Central memory CD8-positive, alpha-beta T cell (primary cell): ENCODE data around the gene COQ8A.
A peak's percentile ranks its signal among the peaks of the same experiment; 100 is the strongest.

Experiments used
- ATAC-seq: fragments of 150-1000 bp; cut with Tn5 transposase; replicated peaks from 2 replicates; pipeline ENCODE4 v1.10.0; 2022; ENCODE audit warnings: mild to moderate bottlenecking, moderate FRiP score, moderate number of reproducible peaks; ENCODE audit not compliant: poor library complexity, severe bottlenecking; ENCODE audit errors: extremely low read depth
- DNase-seq, 2 donors: peaks; one replicate each; pipeline ENCODE4 v3.0.0; 2021; ENCODE audit warnings: low spot score in 2 of 2
- H3K27ac Mint-ChIP-seq: one replicate; pipeline ENCODE4 v1.8.0; 2022; ENCODE audit warnings: low read depth, mild to moderate bottlenecking, moderate library complexity, mixed read lengths
- H3K27me3 Mint-ChIP-seq: one replicate; pipeline ENCODE4 v1.8.0; 2022; ENCODE audit warnings: mixed read lengths
- H3K36me3 Mint-ChIP-seq: one replicate; pipeline ENCODE4 v1.8.0; 2022; ENCODE audit warnings: mild to moderate bottlenecking, moderate library complexity, mixed read lengths; ENCODE audit not compliant: insufficient read depth
- H3K4me1 Mint-ChIP-seq: one replicate; pipeline ENCODE4 v1.8.0; 2022; ENCODE audit warnings: mixed read lengths
- H3K4me3 Mint-ChIP-seq: one replicate; pipeline ENCODE4 v1.8.0; 2022; ENCODE audit warnings: mild to moderate bottlenecking, moderate library complexity, mixed read lengths
- H3K9me3 Mint-ChIP-seq: one replicate; pipeline ENCODE4 v1.8.0; 2022; ENCODE audit warnings: mixed read lengths

COQ8A gene

GRCh38 chr1:226940029-226940805, at the start of gene COQ8A:
COQ8A (plus strand) TSS chr1:226940294; CDS start chr1:226961386, 21,092 bp downstream.
- peak; percentile 96 to 99 for DNase-seq
- Mint-ChIP-seq H3K36me3 (peaks cover 21% of the 10 kb centered on the region), H3K27me3 (no peaks in the 10 kb centered on the region), H3K27ac (peak within 1 kb of the TSS; percentile 96), H3K9me3 (peaks cover 5% of the 10 kb centered on the region), H3K4me1 (peaks cover 60% of the 10 kb centered on the region), H3K4me3 (peak within 1 kb of the TSS; percentile 81)
- peak; percentile 94 for ATAC-seq

DNA sequence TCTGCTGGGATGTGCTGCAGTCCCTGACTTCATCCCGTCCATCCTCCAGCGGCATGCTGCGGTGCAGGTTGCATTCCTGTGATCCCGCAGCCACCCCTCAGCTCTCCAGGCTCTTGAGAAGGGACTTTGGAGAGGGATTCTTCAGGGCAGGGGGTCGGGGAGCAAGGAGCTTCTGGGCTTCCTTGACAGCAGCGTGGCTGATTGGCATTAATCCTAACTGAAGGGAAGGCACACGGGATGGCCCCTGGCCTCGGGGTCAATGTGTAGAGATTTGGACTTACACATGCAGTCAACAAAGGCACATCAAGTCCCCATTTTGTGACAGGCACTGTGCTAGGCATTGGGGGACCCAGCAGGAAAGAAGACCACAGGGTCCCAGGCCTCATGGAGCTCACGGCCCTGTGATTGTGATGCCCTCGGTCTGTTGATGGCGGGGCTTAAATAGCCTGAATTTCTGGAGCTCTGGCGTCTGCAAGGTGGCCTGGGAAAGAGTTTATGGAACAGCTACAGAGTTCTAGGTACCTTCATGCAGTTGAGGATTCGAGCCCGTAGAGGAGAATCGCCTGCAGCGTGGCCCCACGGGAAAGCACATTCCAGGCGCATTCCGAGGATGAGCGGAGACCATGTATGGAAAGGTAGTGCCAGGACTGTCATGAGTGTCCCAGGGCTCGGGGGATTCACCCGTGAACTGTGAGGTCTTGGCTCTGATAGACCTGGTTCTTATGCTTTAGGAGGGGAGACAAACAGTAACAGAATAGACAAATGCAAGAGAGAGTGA, 49.6 kb upstream of the COQ8A start:
- H3K4me1 Mint-ChIP-seq = no peaks in the 10 kb centered on the region
- peaks cover 3% of the 10 kb centered on the region for H3K36me3 Mint-ChIP-seq
- H3K27ac Mint-ChIP-seq = no peak overlapping the region
- H3K27me3 Mint-ChIP-seq = no peaks in the 10 kb centered on the region
- H3K9me3 Mint-ChIP-seq = no peaks in the 10 kb centered on the region
- no peak for ATAC-seq
- no peak overlapping the region for H3K4me3 Mint-ChIP-seq
- DNase-seq = no peak

- H3K9me3 Mint-ChIP-seq = no peaks in the 10 kb centered on the region
- no peaks in the 10 kb centered on the region for H3K4me1 Mint-ChIP-seq
- no peak overlapping the region for H3K27ac Mint-ChIP-seq
- H3K27me3 Mint-ChIP-seq = no peaks in the 10 kb centered on the region
- ATAC-seq (no peak), DNase-seq (no peak)
- H3K4me3 Mint-ChIP-seq = no peak overlapping the region
- peaks cover 2% of the 10 kb centered on the region for H3K36me3 Mint-ChIP-seq
Measured at GRCh38 chr1:226891346-226891745, 48.7 kb upstream of the COQ8A start.

DNA sequence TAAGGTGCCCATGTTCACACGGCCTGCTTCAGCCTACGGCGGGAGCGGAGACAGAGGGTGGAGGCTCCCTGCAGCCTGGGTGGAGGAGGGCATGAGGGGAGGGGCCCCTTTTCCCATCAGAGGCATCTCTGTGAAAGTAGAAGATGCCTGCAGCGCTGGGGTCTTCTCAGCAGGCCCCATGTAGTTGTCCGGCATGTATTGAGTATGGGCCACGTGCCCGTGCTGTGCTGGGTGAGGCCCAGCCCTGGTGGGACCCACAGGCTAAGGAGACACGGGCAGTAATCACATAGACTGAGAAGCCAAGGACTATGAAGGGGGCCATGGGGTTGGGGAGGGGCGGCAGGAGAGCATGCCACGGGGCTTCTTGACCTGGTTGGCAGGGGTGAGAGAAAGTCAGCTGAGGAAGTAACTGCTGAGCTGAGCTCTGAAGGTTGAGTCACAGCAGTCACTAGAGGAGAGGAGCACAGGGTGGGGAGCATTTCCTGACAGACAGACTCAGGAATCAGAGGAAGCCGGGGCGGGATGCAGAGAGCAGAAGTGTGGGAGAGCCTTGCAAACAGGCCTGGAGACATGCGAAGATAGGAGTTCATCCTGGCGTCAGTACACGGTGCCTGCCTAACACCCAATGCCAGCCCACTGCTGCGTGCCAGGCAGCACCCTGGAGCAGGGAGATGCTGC, 48.1 kb upstream of the COQ8A start:
- ATAC-seq = no peak
- Mint-ChIP-seq H3K27ac (no peak overlapping the region), H3K36me3 (peaks cover 3% of the 10 kb centered on the region), H3K4me3 (no peak overlapping the region), H3K4me1 (no peaks in the 10 kb centered on the region), H3K9me3 (no peaks in the 10 kb centered on the region), H3K27me3 (no peaks in the 10 kb centered on the region)
- no peak for DNase-seq

GRCh38 chr1:226892524-226892875, 47.6 kb upstream of the COQ8A start:
- H3K4me1 Mint-ChIP-seq = no peaks in the 10 kb centered on the region
- H3K36me3 Mint-ChIP-seq = peaks cover 3% of the 10 kb centered on the region
- ATAC-seq (no peak), DNase-seq (no peak)
- H3K27ac Mint-ChIP-seq = no peak overlapping the region
- no peaks in the 10 kb centered on the region for H3K9me3 Mint-ChIP-seq
- no peaks in the 10 kb centered on the region for H3K27me3 Mint-ChIP-seq
- no peak overlapping the region for H3K4me3 Mint-ChIP-seq

DNA sequence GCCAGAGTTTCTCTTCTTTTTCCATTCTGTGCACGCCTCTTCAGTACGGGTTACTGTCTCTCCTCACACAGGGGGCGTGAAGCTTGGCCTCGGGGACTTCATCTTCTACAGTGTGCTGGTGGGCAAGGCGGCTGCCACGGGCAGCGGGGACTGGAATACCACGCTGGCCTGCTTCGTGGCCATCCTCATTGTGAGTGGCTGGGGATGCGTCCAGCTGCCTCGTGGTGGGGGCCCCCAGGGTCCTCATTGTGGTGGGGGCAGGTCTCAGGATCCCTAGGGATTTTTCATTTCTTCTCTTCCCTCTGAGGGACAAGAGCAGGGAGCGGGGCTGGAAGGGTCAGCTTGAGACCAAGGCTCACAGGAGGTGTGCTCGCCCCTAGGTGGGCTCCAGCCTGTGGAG, 46.2 kb upstream of the COQ8A start:
- no peaks in the 10 kb centered on the region for H3K9me3 Mint-ChIP-seq
- H3K36me3 Mint-ChIP-seq = peaks cover 3% of the 10 kb centered on the region
- no peaks in the 10 kb centered on the region for H3K4me1 Mint-ChIP-seq
- ATAC-seq (no peak), DNase-seq (no peak)
- no peak overlapping the region for H3K4me3 Mint-ChIP-seq
- H3K27ac Mint-ChIP-seq = no peak overlapping the region
- no peaks in the 10 kb centered on the region for H3K27me3 Mint-ChIP-seq

DNA sequence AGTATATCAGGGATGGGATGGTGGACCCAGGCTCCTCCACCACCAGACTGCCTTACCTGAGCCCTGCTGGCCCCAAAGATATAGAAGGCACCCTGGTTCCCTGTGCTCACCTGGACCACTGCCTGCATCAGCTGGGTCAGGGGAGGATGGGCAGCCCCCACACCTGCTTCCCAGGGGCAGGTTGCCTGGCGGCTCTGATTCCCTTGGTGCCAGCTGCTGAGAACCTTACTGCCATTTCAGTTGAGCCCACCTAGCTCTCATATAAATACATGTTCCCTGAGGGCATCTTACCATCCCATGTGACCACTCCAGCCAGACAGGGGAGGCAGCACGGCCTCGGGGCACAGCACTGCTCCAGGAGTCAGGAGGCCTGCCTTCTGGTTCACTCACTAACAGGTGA, 45.3 kb upstream of the COQ8A start:
- Mint-ChIP-seq H3K9me3 (no peaks in the 10 kb centered on the region), H3K36me3 (peaks cover 3% of the 10 kb centered on the region), H3K27ac (no peak overlapping the region), H3K4me1 (no peaks in the 10 kb centered on the region), H3K27me3 (no peaks in the 10 kb centered on the region), H3K4me3 (no peak overlapping the region)
- ATAC-seq (no peak), DNase-seq (no peak)

DNA sequence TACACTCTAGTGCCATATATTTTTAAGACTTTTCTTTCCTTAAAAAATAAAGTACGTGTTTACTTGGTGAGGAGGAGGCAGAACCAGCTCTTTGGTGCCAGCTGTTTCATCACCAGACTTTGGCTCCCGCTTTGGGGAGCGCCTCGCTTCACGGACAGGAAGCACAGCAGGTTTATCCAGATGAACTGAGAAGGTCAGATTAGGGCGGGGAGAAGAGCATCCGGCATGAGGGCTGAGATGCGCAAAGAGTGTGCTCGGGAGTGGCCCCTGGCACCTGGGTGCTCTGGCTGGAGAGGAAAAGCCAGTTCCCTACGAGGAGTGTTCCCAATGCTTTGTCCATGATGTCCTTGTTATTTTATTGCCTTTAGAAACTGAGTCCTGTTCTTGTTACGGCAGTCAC, 44.5 kb upstream of the COQ8A start:
- no peak overlapping the region for H3K4me3 Mint-ChIP-seq
- DNase-seq (no peak), ATAC-seq (no peak)
- no peak overlapping the region for H3K27ac Mint-ChIP-seq
- no peaks in the 10 kb centered on the region for H3K27me3 Mint-ChIP-seq
- peaks cover 3% of the 10 kb centered on the region for H3K36me3 Mint-ChIP-seq
- no peaks in the 10 kb centered on the region for H3K4me1 Mint-ChIP-seq
- no peaks in the 10 kb centered on the region for H3K9me3 Mint-ChIP-seq

DNA sequence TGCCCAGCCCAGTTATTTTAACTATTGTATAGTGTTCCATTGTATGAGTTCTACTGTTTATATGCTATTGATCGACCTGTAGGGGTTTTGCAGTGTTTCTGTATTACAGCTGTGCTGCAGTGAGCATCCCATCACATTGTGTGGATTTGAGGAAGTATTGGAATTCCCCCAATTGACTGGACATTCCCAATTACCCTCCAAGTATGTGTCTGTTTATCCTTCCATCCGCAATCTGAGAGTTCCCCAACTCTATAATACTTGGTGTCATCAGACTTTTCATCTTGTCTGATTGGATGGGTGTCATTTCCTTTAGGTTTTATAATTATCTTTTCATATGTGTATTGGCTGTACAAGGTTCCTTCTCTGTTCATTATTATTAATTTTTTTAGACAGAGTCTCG, 41.8 kb upstream of the COQ8A start:
- ATAC-seq (no peak), DNase-seq (no peak)
- Mint-ChIP-seq H3K36me3 (peaks cover 2% of the 10 kb centered on the region), H3K4me1 (no peaks in the 10 kb centered on the region), H3K27ac (no peak overlapping the region), H3K9me3 (no peaks in the 10 kb centered on the region), H3K27me3 (no peaks in the 10 kb centered on the region), H3K4me3 (no peak overlapping the region)

DNA sequence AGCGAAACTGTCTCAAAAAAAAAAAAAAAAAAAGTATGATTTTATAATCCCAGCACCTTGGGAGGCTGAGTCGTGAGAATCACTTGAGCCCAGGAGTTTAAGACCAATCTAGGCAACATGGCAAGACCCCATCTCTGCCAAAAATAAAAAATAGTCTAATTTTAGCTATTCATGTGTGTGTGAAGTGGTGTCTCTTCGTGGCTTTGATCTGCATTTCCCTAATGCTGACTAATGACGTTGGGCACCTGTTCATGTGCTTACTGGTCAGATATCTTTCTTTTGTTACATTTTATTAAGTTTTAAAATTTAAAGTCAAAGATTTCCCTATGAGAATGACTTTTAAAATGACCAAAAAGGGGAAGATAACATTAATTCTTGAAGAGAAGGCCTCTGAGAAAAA, 38.7 kb upstream of the COQ8A start:
- Mint-ChIP-seq H3K27me3 (no peaks in the 10 kb centered on the region), H3K36me3 (peaks cover under 1% of the 10 kb centered on the region)

DNA sequence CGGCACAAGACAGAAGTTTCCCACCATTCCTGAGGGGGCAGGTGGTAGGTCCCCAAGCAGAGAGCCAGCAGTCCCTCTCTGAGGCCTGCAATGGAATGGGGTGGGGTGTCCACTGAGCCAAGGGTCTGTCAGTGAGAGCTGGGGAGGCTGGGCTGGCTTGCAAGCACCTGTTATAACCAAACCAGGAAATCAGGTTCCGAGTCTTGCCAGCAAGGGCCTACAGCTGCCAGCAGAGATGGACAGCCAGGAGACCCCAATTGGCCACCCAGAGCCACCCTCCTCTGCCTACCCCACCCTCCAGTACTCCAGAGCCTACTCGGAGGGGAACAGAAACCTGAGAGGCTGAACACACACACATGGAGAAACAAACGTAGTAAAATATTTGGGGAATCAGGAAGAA, 37.5 kb upstream of the COQ8A start:
- H3K4me1 Mint-ChIP-seq = no peaks in the 10 kb centered on the region
- no peak overlapping the region for H3K4me3 Mint-ChIP-seq
- ATAC-seq (no peak), DNase-seq (no peak)
- H3K36me3 Mint-ChIP-seq = no peaks in the 10 kb centered on the region
- no peak overlapping the region for H3K27ac Mint-ChIP-seq
- no peaks in the 10 kb centered on the region for H3K27me3 Mint-ChIP-seq
- H3K9me3 Mint-ChIP-seq = no peaks in the 10 kb centered on the region

More for the DNA sequence above, 38.7 kb upstream of the COQ8A start:
- H3K9me3 Mint-ChIP-seq = no peaks in the 10 kb centered on the region
- no peak overlapping the region for H3K27ac Mint-ChIP-seq
- ATAC-seq = no peak
- H3K4me3 Mint-ChIP-seq = no peak overlapping the region
- H3K4me1 Mint-ChIP-seq = no peaks in the 10 kb centered on the region
- DNase-seq = no peak

GRCh38 chr1:226903819-226904716, 36.0 kb upstream of the COQ8A start:
- Mint-ChIP-seq H3K36me3 (no peaks in the 10 kb centered on the region), H3K27me3 (no peaks in the 10 kb centered on the region), H3K9me3 (no peaks in the 10 kb centered on the region), H3K4me1 (no peaks in the 10 kb centered on the region), H3K27ac (no peak overlapping the region), H3K4me3 (no peak overlapping the region)
- DNase-seq (no peak), ATAC-seq (no peak)
